ENCODE results near the gene ATXN10. TPM values are rescaled to one million over a fixed set of nuclear protein-coding genes. Genes with fewer than 3 reads are reported as not detected.

ATXN10 gene
- total and polyA plus RNA-seq, 10 of the 15 experiments (the other 5 are each of a cell fraction or from before 2014, with no cell fraction given), result 29.2 to 249 (median 146) TPM

GRCh38 chr22:45885941-45886395, 214.3 kb downstream of the ATXN10 start:
- H3K79me2 ChIP-seq (ENCODE audit: control insufficient read depth, insufficient read depth, low read length), result no peaks in the 10 kb centered on the region
- ChIA-PET CTCF (interaction anchor here (0.6 kb wide), 1 partner anchor 27 kb away, joined by 3 read pairs; no protein-coding TSS in a partner anchor), RAD21 (ENCODE audit: unreplicated experiment) (no interaction called here), SMC1A (ENCODE audit: uncharacterized antibody, unreplicated experiment) (no interaction called here), POLR2A (no interaction called here)
- no TSS peak for BruUV-seq (replicated peaks)
- H3K27me3 ChIP-seq (replicated peaks in 1 of 2; ENCODE audit: control insufficient read depth in 2 of 2, insufficient read depth in 2 of 2, low read length in 1 of 2), result no peaks in the 10 kb centered on the region; a peak in 1 of 4 replicates
- H3K9ac ChIP-seq (ENCODE audit: control insufficient read depth, insufficient read depth, low read length), result no peak overlapping the region
- H3K27ac ChIP-seq (ENCODE audit: control insufficient read depth, insufficient read depth), result no peak overlapping the region
- no peak for FAIRE-seq
- no peak overlapping the region for H3K4me3 ChIP-seq
- WGBS (ENCODE audit: insufficient coverage, insufficient replicate concordance, low lambda C conversion rate, missing lambda C conversion rate), result 63% methylated on average over 21 of the region's 21 CpGs
- no peaks in the 10 kb centered on the region for H3K9me3 ChIP-seq (replicated peaks; ENCODE audit: control insufficient read depth, insufficient read depth, low read length)
- DNase-seq (ENCODE audit: low read depth, low spot score), result no peak
- H3K36me3 ChIP-seq (ENCODE audit: control insufficient read depth in 2 of 2, insufficient read depth in 2 of 2, low read length in 1 of 2), result no peaks in the 10 kb centered on the region
- in situ Hi-C loops (cut with MboI), result no loop called here
- ATAC-seq, result no peak
- intact Hi-C loops (cut with micrococcal nuclease; ENCODE audit: unreplicated experiment), result no loop called here
- H3K4me2 ChIP-seq (ENCODE audit: control insufficient read depth, insufficient read depth), result no peak overlapping the region
- no peak for TF ChIP-seq ZBED1 (IDR thresholded peaks at IDR 0.05; ENCODE audit: borderline replicate concordance)
- TF ChIP-seq, protein P1, sequence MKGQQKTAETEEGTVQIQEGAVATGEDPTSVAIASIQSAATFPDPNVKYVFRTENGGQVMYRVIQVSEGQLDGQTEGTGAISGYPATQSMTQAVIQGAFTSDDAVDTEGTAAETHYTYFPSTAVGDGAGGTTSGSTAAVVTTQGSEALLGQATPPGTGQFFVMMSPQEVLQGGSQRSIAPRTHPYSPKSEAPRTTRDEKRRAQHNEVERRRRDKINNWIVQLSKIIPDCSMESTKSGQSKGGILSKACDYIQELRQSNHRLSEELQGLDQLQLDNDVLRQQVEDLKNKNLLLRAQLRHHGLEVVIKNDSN (IDR thresholded peaks at IDR 0.05; ENCODE audit: borderline replicate concordance, extremely low read length, insufficient read depth, low read depth, low read length), result peak; percentile 15
- H2AFZ ChIP-seq (ENCODE audit: control insufficient read depth, low read depth, low read length), result no peak overlapping the region
- H4K20me1 ChIP-seq (ENCODE audit: control insufficient read depth, insufficient read depth), result no peaks in the 10 kb centered on the region
- H3K4me1 ChIP-seq (ENCODE audit: control insufficient read depth, insufficient read depth, low read length), result no peaks in the 10 kb centered on the region

DNA sequence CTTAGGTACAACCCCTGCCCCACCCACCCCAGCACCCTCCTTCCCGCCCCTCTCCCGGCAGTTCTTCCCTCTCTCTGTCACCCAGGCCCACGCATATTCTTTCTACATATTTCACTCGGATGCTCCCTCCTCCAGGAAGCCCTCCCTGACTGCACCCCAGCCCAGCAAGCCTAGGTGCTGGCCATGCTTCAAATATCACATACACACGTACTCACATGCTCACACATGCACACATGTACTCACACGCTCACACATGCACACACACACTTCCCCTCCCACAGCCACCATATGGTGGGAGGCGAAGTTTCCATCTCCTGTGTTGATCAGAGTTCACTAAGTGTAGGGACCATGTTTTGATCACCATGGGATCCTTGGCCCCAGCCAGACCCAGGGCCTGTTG, 214.9 kb downstream of the ATXN10 start:
- H3K9me3 ChIP-seq (replicated peaks; ENCODE audit: control insufficient read depth, insufficient read depth, low read length), result no peaks in the 10 kb centered on the region
- no peaks in the 10 kb centered on the region for H4K20me1 ChIP-seq (ENCODE audit: control insufficient read depth, insufficient read depth)
- H3K79me2 ChIP-seq (ENCODE audit: control insufficient read depth, insufficient read depth, low read length), result no peaks in the 10 kb centered on the region
- H3K4me1 ChIP-seq (ENCODE audit: control insufficient read depth, insufficient read depth, low read length), result no peaks in the 10 kb centered on the region
- no peak overlapping the region for H3K27ac ChIP-seq (ENCODE audit: control insufficient read depth, insufficient read depth)
- CTCF ChIA-PET, result no interaction called here
- H3K27me3 ChIP-seq (replicated peaks in 1 of 2; ENCODE audit: control insufficient read depth in 2 of 2, insufficient read depth in 2 of 2, low read length in 1 of 2), result no peaks in the 10 kb centered on the region
- BruUV-seq (replicated peaks), result no TSS peak
- no peak overlapping the region for H2AFZ ChIP-seq (ENCODE audit: control insufficient read depth, low read depth, low read length)
- no peak overlapping the region for H3K9ac ChIP-seq (ENCODE audit: control insufficient read depth, insufficient read depth, low read length)
- FAIRE-seq, result no peak
- 47% methylated on average over 4 of the region's 7 CpGs for WGBS (ENCODE audit: insufficient coverage, insufficient replicate concordance, low lambda C conversion rate, missing lambda C conversion rate)
- no peak for ATAC-seq
- H3K4me2 ChIP-seq (ENCODE audit: control insufficient read depth, insufficient read depth), result no peak overlapping the region
- RAD21 ChIA-PET (ENCODE audit: unreplicated experiment), result no interaction called here
- in situ Hi-C loops (cut with MboI), result no loop called here
- no peak overlapping the region for H3K4me3 ChIP-seq
- DNase-seq (ENCODE audit: low read depth, low spot score), result no peak
- SMC1A ChIA-PET (ENCODE audit: uncharacterized antibody, unreplicated experiment), result no interaction called here
- intact Hi-C loops (cut with micrococcal nuclease; ENCODE audit: unreplicated experiment), result no loop called here
- TF ChIP-seq RUNX3 (IDR thresholded peaks at IDR 0.05; ENCODE audit: low read length) (no peak), SMAD5 (IDR thresholded peaks at IDR 0.05; ENCODE audit: low read depth) (no peak), TAF1 (IDR thresholded peaks at IDR 0.05; ENCODE audit: borderline replicate concordance, low read depth, low read length) (no peak), CHD4 (IDR thresholded peaks at IDR 0.05) (no peak), NR2F1 (conservative IDR thresholded peaks at IDR 0.05) (no peak), BMI1 (IDR thresholded peaks at IDR 0.05; ENCODE audit: borderline replicate concordance) (no peak), EED (IDR thresholded peaks at IDR 0.05; ENCODE audit: low read depth) (no peak), EZH2 (IDR thresholded peaks at IDR 0.05; ENCODE audit: borderline replicate concordance, control insufficient read depth, low read depth, low read length) (no peak), NRF1 (conservative IDR thresholded peaks at IDR 0.05; ENCODE audit: low read depth, low read length) (no peak)
- TF ChIP-seq, protein P2, sequence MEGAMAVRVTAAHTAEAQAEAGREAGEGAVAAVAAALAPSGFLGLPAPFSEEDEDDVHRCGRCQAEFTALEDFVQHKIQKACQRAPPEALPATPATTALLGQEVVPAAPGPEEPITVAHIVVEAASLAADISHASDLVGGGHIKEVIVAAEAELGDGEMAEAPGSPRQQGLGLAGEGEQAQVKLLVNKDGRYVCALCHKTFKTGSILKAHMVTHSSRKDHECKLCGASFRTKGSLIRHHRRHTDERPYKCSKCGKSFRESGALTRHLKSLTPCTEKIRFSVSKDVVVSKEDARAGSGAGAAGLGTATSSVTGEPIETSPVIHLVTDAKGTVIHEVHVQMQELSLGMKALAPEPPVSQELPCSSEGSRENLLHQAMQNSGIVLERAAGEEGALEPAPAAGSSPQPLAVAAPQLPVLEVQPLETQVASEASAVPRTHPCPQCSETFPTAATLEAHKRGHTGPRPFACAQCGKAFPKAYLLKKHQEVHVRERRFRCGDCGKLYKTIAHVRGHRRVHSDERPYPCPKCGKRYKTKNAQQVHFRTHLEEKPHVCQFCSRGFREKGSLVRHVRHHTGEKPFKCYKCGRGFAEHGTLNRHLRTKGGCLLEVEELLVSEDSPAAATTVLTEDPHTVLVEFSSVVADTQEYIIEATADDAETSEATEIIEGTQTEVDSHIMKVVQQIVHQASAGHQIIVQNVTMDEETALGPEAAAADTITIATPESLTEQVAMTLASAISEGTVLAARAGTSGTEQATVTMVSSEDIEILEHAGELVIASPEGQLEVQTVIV (IDR thresholded peaks at IDR 0.05; ENCODE audit: borderline replicate concordance, partially characterized antibody), result no peak
- H3K36me3 ChIP-seq (ENCODE audit: control insufficient read depth in 2 of 2, insufficient read depth in 2 of 2, low read length in 1 of 2), result no peaks in the 10 kb centered on the region
- POLR2A ChIA-PET, result no interaction called here

All from GM12878 (cell line).